ENCODE results near the gene TRIM44.
A peak's percentile ranks its signal among the peaks of the same experiment; 100 is the strongest.

TRIM44 gene, protein sequence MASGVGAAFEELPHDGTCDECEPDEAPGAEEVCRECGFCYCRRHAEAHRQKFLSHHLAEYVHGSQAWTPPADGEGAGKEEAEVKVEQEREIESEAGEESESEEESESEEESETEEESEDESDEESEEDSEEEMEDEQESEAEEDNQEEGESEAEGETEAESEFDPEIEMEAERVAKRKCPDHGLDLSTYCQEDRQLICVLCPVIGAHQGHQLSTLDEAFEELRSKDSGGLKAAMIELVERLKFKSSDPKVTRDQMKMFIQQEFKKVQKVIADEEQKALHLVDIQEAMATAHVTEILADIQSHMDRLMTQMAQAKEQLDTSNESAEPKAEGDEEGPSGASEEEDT

GRCh38 chr11:35662649-35663407 lies at the start of gene TRIM44:
TRIM44 (plus strand) TSS chr11:35662775; CDS start chr11:35663112, 337 bp downstream.
- no peak for DNase-seq (ENCODE audit: low spot score)

GRCh38 chr11:35614939-35615569 lies 47.5 kb upstream of the TRIM44 start:
- DNase-seq (ENCODE audit: low spot score) = no peak

- DNase-seq (ENCODE audit: low spot score) = peak; percentile 48
Observed at GRCh38 chr11:35615921-35616900, 46.4 kb upstream of the TRIM44 start.

DNA sequence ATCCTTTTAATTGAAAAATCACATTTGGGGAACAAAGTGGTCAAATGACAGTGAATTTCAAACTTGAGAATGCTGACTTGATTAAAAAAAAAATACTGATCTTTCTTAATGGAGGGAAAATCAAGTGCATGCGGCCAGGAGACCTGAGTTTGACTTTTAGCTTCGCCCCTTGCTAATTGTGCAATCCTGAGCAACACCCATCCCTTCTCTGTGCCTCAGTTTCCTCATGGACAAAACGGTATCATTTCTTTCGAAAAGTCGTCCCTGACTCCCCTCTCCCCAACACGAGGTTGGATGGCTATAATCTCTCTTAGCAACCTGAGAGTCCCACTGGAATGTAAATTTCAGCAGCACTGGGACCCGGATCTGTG lies 45.3 kb upstream of the TRIM44 start:
- DNase-seq (ENCODE audit: low spot score) = no peak

DNA sequence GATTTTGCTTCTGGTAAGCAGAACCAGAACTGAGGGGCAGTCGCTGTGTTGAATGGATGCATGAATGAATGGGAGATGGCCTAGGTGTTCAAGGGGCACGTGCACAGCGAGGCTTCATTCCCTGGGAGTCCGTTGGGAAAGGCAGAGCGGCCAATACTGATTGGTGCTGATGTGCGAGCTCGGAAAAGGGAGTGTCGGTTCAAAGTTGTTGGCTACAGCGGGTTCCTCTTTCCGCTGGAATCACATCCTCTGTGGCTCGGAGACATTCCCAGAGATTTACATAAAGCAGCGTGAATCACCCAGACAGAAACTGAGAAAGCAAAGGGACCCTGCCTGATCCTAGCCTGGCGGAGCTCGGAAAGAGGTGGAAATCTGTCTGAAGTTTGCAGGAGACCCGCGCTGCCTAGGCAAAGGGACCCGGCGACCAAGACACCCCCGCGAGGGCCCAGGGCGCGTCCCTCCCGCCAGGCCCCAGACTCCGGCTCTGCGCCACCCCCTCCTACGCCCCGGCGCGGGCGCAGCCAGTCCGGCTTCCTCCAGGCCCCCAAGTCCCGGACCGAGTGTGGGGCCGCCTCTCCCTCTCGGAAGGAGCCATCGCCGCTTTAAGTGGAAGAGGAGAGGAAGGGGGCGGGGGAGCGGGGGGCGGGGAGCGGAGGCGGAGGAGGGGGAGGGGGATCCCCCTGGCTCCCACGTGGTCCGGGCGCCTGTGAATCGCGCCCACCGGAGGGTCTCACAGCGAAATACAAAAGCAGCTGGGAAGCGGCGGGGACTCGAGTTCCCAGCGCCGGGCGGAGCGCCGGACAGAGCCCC lies 44.7 kb upstream of the TRIM44 start, which contains the start of gene FJX1:
TSS of gene FJX1 (plus strand) at position 774 of the 810 bp plus-strand sequence. CDS start 177 bp downstream, outside the sequence.
- no peak for DNase-seq (ENCODE audit: low spot score)

DNA sequence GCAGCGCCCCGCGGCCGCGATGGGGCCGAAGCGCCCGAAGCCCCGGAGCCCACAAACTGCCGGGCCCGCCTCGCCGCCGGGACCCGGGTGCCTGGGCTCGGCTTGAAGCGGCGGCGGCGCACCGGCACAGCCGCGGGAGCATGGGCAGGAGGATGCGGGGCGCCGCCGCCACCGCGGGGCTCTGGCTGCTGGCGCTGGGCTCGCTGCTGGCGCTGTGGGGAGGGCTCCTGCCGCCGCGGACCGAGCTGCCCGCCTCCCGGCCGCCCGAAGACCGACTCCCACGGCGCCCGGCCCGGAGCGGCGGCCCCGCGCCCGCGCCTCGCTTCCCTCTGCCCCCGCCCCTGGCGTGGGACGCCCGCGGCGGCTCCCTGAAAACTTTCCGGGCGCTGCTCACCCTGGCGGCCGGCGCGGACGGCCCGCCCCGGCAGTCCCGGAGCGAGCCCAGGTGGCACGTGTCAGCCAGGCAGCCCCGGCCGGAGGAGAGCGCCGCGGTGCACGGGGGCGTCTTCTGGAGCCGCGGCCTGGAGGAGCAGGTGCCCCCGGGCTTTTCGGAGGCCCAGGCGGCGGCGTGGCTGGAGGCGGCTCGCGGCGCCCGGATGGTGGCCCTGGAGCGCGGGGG lies 44.0 kb upstream of the TRIM44 start:
- no peak for DNase-seq (ENCODE audit: low spot score)

DNA sequence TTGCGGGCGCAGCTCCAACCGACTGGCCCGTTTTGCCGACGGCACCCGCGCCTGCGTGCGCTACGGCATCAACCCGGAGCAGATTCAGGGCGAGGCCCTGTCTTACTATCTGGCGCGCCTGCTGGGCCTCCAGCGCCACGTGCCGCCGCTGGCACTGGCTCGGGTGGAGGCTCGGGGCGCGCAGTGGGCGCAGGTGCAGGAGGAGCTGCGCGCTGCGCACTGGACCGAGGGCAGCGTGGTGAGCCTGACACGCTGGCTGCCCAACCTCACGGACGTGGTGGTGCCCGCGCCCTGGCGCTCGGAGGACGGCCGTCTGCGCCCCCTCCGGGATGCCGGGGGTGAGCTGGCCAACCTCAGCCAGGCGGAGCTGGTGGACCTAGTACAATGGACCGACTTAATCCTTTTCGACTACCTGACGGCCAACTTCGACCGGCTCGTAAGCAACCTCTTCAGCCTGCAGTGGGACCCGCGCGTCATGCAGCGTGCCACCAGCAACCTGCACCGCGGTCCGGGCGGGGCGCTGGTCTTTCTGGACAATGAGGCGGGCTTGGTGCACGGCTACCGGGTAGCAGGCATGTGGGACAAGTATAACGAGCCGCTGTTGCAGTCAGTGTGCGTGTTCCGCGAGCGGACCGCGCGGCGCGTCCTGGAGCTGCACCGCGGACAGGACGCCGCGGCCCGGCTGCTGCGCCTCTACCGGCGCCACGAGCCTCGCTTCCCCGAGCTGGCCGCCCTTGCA lies 43.3 kb upstream of the TRIM44 start:
- no peak for DNase-seq (ENCODE audit: low spot score)

DNA sequence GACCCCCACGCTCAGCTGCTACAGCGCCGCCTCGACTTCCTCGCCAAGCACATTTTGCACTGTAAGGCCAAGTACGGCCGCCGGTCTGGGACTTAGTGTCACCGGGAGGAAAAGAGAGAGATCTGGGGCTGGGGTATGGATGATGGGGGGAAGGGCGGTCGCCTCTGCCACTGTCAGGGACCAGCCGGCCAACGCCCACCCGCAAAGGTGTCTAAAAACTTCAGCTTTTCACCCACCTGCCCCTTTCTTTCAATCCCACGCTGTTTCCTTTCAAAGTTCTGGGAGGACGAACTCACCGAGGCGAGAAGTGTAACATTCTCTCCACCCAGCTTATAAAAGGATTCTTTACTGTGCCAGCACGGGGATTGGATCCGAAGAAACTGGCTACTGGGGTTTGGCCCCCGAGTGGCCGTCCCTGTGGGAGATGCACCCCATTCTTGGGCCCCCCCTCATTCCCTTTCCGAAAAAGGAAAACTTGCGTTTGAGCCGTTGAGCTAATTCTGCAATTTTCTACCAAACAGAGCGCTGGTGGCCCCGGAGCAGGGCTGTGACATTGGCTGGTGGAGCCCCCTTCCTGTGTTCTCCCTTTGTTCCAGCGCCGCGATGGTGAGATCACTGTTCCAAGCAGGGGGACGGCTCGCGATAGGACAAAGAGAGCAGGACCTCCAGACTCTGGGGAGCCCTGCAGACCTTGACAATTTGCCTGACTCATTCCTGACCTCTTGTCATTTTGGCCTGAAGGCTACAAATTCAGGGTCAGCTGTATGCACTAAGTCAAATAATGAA lies 42.5 kb upstream of the TRIM44 start:
- DNase-seq (ENCODE audit: low spot score) = no peak

- DNase-seq (ENCODE audit: low spot score) = no peak
Observed at GRCh38 chr11:35620795-35621194, 41.8 kb upstream of the TRIM44 start.

- no peak for DNase-seq (ENCODE audit: low spot score)
Observed at GRCh38 chr11:35621620-35622019, 41.0 kb upstream of the TRIM44 start.

GRCh38 chr11:35622070-35622469 lies 40.5 kb upstream of the TRIM44 start:
- DNase-seq (ENCODE audit: low spot score) = no peak

- no peak for DNase-seq (ENCODE audit: low spot score)
Observed at GRCh38 chr11:35623621-35624168, 38.9 kb upstream of the TRIM44 start.

DNA sequence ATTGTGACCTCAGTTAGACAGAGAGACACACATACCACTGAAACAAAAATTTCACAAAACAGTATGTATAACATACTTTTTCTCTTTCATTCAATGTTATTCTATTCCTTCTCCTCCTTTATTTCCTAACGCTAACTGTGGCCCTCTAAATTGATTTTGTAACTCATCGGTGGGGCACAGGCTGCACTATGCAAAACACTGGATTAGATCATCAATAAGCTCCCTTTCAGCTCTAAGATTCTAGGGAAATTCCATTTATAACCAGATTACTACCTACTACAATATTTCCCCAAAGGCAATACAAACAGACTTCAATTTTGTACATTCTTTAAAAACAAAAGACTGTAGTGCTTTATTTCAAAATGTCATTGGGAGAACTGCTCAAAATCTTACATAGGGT lies 38.3 kb upstream of the TRIM44 start:
- no peak for DNase-seq (ENCODE audit: low spot score)

GRCh38 chr11:35624781-35625180 lies 37.8 kb upstream of the TRIM44 start:
- no peak for DNase-seq (ENCODE audit: low spot score)

DNA sequence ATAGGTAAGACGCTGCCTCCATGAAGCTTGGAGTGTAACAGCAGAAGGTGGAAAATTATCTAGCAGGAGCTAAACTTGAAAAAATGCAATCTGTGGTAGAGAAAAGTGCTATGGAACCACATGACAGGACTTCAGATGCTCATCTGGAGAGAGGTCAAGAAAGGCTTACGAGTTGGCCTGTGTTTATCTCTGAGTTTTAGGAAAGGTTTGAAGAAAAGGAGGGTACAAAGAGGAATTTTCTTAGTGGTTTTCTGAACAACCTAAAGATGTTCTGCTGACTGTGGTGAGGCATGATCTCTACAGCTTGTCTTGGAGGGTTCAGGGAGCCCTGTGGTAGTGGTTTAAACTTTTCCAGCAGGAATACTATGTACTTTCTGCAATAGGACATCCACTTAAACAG lies 36.1 kb upstream of the TRIM44 start:
- DNase-seq (ENCODE audit: low spot score) = no peak

- no peak for DNase-seq (ENCODE audit: low spot score)
Observed at GRCh38 chr11:35629511-35629910, 33.1 kb upstream of the TRIM44 start.

DNA sequence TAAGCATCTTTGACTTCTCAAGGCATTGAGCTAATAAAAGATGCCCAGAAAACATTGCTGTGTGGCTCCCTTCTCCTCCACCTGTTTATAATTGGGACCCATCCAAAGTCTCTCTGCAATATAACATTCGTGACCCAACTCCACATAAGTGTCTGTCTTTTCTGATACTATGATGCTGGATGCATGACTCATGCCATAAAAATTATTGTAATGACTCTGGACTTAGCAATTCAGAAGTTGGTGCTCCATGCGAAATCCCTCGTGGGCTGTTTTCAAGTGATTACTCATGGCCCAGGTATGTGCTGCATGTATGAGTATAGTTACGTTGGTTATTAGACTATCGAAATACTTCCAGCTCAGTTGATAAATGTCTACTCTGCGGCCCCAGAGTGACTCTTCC lies 32.7 kb upstream of the TRIM44 start:
- no peak for DNase-seq (ENCODE audit: low spot score)

DNA sequence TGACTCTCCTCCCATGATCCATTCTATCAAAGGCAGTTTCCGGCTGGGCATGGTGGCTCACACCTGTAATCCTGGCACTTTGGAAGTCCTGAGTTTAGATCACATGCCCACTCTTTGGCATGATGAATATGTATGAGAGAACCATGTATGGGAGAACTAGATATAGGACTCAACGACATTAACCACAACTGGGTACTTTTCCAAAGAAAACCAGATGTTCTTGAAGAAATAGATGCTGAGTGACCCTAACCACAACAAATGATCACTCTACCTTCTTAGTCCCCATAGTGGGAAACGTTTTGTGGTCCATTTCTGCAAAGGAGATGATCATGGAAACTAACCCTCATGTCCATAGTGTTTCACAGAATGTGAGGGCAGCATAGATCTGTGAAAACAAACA lies 30.7 kb upstream of the TRIM44 start:
- no peak for DNase-seq (ENCODE audit: low spot score)

- DNase-seq (ENCODE audit: low spot score) = no peak
Observed at GRCh38 chr11:35632301-35632700, 30.3 kb upstream of the TRIM44 start.
